Left renal cortex interstitium (tissue), 4 donors: Measurements from ENCODE around the gene PKN1. TPM values are rescaled to one million over a fixed set of nuclear protein-coding genes. Genes with fewer than 3 reads are reported as not detected.

ENCODE experiments used
- DNase-seq, 4 donors: peaks; one replicate each; pipeline ENCODE4 v3.0.0-alpha.2; 2013; ENCODE audit warnings: low read depth in 4 of 4, low spot score in 2 of 4, missing footprints in 1 of 4
- polyA plus RNA-seq, 4 donors: library from polyadenylated mRNA; unstranded; fragments of 120-200 nt; gene quantifications; one replicate each; pipeline ENCODE4 v1.2.1, GENCODE V29; 2013; ENCODE audit not compliant: insufficient read length in 4 of 4

Gene PKN1
- polyA plus RNA-seq, 4 donors = 87.7 to 129 (median 97.5) TPM

DNA sequence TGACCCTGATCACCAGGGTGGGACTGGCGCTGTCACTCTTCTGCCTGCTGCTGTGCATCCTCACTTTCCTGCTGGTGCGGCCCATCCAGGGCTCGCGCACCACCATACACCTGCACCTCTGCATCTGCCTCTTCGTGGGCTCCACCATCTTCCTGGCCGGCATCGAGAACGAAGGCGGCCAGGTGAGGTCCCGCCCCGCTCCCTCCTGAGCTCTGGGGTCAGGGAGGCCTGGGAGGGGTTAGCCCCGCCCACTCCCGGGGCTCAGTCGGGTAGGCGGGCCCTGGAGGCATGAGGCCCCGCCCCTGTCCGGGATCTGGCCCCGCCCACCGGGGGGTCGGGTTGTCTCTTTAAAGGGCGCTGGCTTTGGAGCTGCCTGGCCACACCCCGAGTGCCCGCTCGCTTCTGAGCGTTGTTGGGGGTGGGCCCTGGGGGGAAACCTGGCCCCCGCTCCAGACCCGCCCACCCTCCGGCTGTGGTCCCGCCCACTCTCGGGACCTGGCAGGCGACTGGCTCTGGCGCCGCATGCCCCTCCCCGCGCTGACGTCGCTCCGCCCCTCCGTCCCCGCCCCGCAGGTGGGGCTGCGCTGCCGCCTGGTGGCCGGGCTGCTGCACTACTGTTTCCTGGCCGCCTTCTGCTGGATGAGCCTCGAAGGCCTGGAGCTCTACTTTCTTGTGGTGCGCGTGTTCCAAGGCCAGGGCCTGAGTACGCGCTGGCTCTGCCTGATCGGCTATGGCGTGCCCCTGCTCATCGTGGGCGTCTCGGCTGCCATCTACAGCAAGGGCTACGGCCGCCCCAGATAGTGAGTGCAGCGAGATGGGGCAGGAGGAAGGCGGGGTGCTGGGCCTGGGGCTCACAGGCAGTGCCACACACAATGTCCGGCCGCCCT is 27.1 kb upstream of the PKN1 start:
- peak; percentile 47 to 82 (median 78) for DNase-seq

- no peak for DNase-seq
These were observed 26.3 kb upstream of the PKN1 start for GRCh38 chr19:14406645-14407401.

- DNase-seq = no peak
These were observed 25.3 kb upstream of the PKN1 start for GRCh38 chr19:14407605-14408484.

GRCh38 chr19:14408491-14409145 is 24.5 kb upstream of the PKN1 start:
- no peak for DNase-seq

DNA sequence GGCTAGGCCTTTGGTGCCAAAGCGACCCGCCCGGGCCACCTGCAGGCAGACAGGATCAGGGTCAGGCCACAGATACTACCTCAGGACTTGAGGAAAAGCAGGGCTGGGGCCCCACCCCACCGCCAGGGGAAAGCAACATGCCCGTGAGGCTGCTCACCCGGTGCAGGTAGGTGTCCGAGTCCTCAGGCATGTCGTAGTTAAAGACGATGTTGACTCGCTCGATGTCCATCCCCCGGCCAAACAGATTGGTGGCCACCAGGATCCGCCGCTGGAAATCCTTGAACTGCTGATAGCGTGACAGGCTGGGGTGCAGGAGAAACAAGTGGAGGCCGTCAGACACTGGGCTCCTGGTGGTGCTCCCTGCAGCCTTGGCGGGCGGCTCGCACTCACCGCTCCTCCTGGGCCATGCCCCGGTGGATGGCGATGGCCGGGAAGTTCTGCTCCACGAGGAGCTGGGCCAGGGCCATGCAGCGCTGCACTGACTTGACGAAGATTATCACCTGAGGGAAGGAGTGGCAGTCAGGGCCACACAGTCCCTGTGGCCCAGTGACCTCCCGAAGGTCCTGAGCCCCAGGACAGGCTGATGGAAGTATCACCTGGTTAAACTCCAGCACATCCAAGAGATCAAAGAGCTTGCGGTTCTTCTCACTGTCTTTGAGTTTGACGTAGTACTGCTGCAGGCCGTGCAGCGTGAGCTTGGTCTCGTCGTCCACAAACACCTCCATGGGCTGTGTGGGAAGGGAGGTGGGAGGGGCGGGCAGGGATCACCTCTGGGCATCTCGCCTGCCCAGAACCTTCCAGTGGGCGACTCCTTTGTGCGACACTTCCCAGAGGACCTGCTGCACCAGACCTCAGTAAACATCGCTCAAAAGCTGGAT is 23.7 kb upstream of the PKN1 start:
- no peak for DNase-seq

GRCh38 chr19:14410091-14411051 is 22.7 kb upstream of the PKN1 start:
- DNase-seq = no peak

DNA sequence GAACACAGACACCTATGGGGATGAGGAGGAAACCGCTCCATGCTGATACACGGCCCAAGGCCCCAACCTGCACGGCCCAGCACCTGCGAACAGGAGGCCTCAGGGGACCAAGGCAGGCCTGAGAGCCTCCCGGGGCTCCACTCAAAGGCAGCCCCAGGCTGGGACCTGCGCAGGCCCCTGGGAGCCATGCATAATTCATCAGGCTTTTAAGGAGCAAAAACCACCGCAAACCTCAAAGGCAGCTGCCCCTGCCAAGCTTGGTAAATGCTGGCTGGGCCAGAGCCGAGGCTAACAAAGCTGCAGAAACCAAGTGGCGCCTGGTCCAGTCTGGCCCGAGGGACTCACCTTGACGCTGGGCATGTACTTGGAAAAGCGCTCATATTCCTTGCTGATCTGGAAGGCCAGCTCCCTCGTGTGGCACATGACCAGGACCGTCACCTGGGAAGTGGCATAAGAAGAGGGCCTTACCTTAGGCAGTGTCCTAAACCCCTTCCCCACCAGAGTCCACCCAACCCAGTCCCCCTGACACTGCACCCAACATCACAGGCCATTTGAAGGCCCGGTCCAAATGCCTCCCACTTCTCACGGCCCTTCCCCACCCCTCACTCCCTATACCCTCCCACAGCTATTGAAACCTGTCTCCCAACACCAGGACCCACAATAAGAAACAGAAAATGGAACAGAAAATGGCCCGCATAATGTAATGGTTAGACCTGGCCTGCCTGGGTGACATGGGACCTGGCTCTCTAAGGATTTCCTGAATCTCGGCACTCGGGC is 21.8 kb upstream of the PKN1 start:
- DNase-seq = no peak

DNA sequence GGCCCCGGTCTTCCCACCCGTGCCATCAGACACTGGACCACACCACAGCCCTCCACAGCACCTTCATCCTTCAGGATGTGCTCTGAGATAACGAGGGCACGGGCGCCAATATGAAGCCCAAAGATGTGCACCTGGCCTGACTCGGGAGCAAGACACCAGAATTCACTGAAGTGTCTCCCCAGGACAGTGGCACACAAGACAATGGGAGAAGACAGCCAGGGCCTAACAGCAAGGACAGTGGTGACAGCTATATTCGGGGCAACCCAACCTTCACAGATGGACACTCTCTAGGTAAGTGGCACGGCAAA is 21.2 kb upstream of the PKN1 start:
- DNase-seq = no peak

- no peak for DNase-seq
These were observed 20.6 kb upstream of the PKN1 start for GRCh38 chr19:14412324-14412995.

DNA sequence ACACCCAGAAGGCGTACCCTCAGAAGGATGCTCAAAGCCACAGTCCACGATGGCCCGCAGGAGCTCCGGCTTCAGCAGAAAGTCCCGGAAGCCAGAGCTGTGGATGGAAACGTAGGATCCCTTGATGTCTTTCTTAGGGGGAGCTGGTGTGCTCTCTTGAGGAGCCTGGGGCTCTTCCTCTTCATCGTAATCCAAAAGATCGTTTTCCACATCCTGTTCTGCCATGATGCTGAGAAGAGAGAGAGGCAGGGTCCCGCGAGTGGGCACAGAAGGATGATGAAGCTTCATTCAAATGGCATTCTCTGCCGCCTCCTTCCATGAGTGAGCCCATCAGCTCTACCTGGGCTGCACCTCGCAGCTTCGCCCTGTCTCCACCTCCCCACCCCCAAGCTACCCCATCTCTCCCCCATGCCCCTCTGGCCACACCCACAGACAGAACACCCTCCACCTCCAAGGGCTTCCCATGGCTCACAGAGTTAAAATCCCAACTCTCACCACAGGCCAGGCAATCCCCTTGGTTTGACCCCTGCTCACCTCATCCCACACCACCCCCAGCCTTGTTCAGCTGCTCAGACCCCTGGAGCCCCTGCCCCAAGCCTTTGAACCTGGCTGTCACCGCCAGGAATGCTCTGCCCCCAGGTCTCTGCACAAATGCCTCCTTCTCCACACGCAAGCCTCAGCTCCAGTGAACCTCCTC is 20.0 kb upstream of the PKN1 start:
- no peak for DNase-seq

GRCh38 chr19:14413693-14414181 is 19.4 kb upstream of the PKN1 start:
- no peak for DNase-seq

DNA sequence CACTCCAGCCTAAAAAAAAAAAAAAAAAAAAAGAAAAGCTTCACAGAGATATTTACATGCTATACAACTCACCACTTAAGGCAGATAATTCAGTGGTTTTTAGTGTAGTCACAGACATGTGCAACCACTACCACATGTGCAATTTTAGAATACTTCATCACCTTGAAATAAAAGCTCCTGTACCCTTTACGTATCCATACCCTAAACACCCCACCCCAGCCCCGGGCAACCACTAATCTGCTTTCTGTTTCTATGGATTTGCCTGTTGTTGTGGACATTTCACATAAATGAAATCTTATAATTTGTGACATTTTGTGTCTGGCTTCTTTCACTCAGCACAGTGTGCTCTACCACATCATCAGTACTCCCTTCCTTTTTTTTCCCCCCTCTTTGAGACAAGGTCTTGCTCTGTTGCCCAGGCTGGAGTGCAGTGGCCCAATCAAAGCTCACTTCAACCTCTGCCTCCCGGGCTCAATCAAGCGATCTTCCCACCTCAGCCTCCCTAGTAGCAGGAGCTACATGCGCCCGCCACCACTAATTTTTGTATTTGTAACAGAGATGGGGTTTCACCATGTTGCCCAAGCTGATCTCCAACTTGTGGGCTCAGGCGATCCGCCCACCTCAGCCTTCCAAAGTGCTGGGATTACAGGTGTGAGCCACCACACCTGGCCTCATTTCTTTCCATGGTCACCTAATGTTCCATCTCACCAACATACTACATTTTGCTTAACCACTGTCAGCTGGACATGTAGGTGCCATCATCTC is 18.0 kb upstream of the PKN1 start:
- DNase-seq = no peak

DNA sequence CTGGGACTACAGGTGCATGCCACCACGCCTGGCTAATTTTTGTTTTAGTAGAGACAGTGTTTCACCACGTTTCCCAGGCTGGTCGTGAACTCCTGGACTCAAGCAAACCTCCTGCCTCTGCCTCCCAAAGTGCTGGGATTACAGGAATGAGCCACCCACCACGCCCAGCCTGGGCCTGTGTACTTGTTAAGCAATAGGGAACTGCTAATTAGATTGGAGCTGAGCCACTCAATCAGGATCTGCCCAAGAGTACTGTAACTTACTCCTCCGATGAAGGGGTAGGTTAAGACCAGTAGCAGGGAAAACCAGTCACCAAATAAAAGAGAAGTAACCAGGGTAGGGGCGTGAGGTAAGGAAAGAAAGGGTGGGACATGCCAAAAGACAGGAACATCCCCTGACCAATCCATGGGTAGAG is 16.3 kb upstream of the PKN1 start:
- DNase-seq = no peak

DNA sequence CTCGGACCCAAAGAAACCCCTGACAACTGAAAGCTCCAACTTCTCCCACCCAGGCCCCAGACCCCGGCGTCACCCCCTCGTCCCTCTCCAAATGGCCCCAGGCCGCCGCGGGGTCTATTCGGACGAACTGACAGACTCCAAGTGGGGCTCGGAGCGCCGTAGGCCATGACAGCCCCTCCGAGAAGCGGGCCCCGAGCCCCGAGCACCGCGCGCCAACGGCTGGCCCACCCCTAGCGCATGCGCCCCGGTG is 14.3 kb upstream of the PKN1 start:
- DNase-seq = no peak

DNA sequence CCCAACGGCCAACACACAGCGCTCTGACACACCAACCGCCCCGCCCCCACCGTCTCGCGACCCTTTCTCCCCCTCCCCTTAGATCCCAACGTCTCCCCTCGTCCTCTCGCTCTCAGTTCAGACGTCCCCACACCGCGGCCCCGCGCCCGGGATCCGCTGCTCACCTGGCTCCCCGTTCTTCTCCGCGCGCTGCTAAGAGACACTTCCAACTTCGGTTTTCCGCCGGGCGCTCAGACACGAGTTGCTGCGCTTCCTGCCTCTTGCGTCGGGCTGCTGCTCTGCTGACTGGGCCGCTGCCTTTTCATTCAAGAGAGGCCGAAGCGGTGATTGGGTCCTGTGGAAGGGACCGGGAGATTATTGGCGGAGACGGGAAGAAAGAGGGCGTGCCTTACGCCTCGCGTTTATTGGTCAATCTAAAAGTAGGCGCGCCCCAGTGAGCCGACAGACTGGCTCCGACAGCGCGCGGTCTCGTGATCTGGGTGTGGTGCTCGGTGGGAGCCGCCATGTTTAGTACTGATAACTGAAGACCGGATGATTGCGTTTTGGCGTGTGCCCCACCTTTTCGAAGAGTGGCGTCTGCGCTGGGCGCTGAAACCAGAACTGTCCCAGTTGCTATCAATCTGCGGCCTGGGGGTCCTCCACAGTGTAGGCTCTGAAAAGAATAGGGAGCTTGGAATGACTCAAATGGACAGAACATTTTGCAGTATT is 13.8 kb upstream of the PKN1 start, which contains the start of gene DDX39A:
Gene DDX39A, minus strand, starts transcription at position 236 of the 708 bp plus-strand sequence. CDS start 6,121 bp downstream, outside the sequence.
- DNase-seq = peak; percentile 92 to 98 (median 96)
